Amygdala (tissue), 56 donors: ENCODE measurements around the gene SBK3.
"Not testable (repeated sequence)": the region's sequence is repeated elsewhere in the genome, so short reads cannot be mapped to it uniquely, and the experiment has no call there.

Experiments
- DNase-seq, 56 donors: peaks; one replicate each; lab custom pipeline; 2025; lab: John Stamatoyannopoulos, UW

The SBK3 gene

DNA sequence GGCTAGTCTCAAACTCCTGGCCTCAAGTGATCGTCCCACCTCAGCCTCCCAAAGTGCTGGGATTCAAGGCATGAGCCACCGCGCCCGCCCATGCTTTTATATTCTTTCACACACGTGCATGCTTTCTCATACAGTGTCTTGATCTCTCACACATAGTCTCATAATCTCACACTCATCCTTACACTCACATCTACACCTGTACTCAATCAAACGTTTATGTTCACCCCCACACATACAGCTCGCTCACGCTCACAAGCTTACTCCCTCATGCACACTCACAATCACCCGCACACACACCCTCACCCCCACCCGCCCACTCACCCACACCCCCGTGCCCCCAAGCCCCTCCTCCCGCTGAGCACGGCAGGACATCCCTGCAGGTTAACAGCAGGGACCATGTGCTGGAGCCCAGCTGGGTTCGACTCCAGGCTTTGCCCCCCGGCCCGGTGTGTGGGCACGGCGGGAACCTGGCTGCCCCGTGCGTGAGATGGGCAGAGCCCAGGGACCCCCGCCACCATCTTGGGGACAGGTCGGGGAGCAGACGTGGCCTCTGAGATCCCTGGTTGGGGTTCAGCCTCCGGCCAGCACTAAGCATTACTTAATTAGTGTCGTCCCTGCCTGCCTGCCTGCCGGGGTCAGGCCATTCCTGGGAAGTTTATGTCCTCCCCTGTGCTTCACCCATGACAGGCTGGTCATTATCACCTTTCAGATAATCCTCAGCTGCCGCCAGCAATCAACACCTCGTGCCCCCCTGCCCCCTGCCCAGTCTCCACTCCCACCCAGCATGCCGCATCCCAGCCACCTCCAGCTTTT, 19.8 kb downstream of the SBK3 start:
- DNase-seq, result no peak

DNA sequence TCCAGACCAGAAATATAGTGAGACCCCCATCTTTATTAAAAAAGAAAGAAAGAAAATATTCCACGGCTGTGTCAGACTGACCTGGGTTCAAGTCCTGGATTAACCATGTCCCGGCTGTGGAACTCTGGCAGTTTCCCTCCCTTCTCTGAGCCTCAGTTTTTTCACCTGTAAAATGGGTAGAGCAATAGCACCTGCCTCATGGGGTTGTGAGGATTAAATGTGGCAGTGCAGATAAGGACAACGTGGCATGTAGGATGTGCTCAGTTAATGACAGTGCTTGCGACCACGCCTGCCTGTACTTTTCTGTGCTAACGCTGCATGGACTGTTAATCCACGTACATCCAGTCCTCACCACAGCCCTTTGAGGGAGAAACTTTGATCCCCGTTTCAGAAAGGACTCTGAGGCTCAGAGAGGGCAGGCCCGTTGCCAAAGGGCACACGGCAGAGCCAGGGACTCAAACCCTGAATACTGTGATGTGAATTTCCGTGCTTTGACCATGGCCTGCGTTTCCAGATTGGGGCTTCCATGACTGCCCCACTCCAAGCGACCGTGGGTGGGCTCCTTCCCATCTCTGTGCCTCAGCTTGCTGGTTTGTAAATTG, 24.6 kb downstream of the SBK3 start:
- no peak for DNase-seq

DNA sequence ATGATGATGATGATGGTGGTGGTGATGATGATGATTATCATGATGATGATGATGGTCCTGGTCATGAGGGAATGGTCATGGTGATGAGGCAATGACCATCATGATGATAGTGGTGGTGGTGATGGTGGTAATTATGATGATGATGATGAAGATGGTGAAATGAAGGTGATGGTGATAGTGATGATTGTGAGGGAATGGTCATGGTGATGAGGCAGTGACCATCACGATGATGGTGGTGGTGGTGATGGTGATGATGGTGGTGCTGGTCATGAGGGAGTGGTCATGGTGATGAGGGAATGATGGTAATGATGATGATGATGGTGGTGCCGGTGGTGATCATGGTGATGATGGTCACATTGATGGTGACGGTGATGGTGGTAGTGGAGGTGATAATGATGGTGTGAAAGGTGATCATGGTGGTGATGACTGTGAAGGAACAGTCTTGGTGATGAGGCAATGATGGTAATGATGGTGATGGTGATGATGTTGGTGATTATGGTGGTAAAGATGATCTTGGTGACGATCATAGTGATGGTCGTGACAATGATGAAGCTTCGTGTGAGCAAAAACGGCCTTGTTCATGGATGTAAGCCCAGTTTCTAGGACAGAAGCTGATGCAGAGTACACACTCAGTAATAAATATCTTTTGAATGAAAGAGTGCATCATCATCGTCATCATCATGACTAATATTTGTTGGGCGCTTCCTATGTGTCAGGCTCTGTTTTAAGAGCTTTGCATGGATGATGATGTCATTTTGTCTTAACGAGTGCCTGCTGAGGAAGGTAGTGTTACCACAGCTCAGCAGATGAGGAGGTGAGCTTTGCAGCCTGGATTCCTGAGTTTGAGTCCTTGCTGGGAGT, 25.7 kb downstream of the SBK3 start:
- DNase-seq, result no peak

GRCh38 chr19:55516878-55517620, 28.3 kb downstream of the SBK3 start:
- peak; percentile 17 to 96 (median 87) for DNase-seq

DNA sequence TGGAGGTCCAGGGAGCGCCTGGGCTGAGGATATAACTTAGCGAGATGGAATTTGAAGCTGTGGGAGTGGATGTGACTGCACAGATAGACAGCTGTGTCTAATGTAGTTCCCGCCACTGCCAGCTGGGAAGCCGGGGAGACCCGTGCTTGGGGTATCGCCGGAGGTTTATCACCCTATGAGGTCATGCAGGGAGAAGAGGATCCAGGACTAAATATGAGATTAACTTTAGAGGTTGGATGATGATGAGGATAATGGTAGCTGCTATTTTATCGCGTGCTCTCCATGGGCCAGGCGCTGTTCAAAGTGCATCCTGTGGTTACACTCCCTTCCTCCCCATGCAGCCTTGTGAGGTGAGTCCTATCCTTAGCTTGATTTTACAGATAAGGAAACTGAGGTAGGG, 37.2 kb downstream of the SBK3 start:
- DNase-seq, result no peak

- DNase-seq, result no peak
Measured at GRCh38 chr19:55504981-55505380, 40.4 kb downstream of the SBK3 start.

- DNase-seq, result no peak
Measured at GRCh38 chr19:55504252-55504603, 41.1 kb downstream of the SBK3 start.

- DNase-seq, result peak; percentile 60 to 99 (median 91)
Measured at GRCh38 chr19:55503502-55504251, 41.7 kb downstream of the SBK3 start.

- no peak for DNase-seq
Measured at GRCh38 chr19:55503157-55503501, 42.2 kb downstream of the SBK3 start.

DNA sequence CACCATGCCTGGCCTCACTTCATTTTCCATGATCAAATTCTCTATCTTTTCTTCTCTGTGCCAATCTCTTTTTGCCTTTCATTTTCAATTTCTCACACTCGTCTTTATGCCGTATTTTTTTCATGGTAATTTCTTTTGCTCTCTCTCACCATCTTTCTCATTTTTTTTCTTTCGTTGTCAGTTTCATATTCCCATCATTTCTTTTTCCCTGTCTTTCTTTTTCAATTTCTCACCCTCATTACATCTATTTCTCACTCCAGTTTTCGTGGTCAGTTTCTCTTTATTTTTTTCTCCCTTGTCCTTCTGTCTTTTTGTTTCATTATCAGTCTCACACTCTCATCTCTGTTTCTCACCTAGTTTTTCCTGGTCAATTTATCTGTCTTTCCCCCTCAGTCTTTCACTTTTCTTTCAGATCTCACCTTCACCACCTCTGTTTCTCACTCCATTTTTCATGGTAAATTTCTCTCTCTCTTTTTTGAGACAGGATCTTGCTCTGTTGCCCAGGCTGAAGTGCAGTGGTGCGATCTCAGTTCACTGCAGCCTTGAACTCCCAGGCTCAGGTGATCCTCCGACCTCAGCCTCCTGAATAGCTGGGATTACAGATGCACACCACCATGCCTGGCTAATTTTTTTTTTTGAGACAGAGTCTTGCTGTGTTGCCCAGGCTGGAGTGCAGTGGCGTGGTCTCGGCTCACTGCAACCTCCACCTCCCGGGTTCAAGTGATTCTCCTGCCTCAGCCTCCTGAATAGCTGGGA, 43.0 kb downstream of the SBK3 start:
- no peak for DNase-seq

- no peak for DNase-seq
Measured at GRCh38 chr19:55500368-55500952, 44.9 kb downstream of the SBK3 start.

DNA sequence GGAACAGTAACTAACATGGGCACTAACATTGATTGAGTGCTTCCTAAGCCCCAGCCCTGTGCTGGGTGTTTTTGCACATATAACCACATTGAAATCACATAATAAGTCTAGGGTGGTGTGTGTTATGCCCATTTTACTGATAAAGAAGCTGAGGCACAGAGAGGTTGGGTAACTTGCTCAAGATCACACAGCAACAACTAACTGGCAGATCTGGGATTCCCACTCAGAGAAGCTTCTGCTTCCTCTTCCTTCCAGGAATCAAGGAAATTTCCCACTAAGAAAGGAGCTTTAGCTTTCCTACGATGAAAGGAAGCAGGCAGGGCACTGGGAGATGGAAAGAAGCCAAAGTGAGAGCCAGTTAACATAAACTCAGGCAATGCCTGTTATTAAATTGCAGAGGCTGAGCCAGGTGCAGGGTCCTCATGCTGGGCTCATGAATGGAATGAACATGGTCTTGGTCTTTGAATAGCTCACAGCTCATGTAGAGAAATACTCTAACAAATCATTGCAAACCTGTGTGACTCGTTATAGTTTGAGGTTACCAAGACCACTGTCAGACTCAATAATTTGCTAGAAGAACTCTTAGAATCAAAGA, 47.0 kb downstream of the SBK3 start:
- DNase-seq, result no peak

GRCh38 chr19:55497763-55498162, 47.6 kb downstream of the SBK3 start:
- no peak for DNase-seq

DNA sequence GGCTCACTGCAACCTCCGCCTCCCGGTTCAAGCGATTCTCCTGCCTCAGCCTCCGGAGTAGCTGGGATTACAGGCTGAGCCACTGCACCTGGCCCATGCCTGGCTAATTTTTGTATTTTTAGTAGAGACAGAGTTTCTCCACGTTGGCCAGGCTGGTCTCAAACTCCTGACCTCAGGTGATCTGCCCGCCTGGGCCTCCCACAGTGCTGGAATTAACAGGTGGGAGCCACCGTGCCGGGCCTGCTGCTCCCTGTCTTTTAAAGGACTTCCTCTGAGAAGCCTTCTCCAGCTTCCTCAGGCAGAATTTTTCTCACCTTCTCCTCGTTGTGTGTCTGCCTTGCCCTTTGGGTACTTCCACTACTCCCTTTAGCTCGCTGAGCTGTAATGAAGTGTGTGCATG, 48.5 kb downstream of the SBK3 start:
- not testable (repeated sequence) for DNase-seq

GRCh38 chr19:55495646-55496349, 49.5 kb downstream of the SBK3 start:
- no peak for DNase-seq

DNA sequence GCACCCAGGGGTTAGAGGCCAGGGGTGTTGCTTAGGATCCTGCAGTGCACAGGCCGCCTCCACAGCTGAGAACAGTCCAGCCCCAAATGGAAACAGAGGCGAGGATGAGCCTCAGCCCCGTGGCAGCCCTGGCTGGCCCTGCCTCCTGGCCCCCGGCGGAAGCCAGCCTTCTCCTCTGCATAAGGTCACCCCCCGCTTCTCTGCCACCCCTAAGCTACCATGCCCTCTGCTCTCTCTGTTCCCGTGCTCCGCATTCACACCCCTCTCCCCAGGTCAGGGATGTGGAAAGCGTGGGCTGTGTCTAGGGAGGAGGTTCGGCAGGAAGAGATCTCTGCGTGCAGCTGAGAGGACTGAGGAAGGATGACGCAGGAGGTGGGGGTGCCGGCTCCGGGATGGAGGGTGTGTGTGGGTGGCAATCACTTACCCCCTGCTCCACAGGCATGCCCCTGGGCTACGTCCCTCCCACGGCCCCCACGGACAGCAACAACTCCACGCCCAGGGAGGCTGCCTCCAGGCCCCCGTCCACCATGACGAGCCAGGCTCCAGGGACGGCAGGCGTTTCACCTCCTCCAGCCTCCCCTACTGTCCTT, 51.1 kb downstream of the SBK3 start:
- no peak for DNase-seq

DNA sequence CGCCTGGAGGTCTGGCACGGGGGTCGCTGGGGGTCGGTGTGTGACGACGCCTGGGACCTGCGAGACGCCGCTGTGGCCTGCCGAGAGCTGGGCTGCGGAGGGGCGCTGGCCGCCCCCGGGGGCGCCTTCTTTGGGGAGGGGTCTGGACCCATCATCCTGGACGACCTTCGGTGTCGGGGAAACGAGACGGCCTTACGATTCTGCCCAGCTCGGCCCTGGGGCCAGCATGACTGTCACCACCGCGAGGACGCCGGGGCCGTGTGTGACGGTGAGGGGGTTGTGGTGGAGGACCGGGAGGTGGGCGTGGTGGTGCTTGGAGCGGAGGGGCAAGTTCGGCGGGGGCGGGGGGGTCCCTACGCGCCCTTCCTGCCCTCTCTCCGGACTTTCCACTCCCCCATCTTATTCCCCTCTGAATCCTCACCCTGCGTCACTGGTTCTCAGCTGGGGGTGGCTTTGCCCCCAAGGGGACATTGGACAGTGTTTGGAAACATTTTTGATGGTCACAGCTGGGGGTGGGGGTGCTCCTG, 51.6 kb downstream of the SBK3 start:
- no peak for DNase-seq
